ENCODE data around the gene PDLIM4.

Gene PDLIM4

DNA sequence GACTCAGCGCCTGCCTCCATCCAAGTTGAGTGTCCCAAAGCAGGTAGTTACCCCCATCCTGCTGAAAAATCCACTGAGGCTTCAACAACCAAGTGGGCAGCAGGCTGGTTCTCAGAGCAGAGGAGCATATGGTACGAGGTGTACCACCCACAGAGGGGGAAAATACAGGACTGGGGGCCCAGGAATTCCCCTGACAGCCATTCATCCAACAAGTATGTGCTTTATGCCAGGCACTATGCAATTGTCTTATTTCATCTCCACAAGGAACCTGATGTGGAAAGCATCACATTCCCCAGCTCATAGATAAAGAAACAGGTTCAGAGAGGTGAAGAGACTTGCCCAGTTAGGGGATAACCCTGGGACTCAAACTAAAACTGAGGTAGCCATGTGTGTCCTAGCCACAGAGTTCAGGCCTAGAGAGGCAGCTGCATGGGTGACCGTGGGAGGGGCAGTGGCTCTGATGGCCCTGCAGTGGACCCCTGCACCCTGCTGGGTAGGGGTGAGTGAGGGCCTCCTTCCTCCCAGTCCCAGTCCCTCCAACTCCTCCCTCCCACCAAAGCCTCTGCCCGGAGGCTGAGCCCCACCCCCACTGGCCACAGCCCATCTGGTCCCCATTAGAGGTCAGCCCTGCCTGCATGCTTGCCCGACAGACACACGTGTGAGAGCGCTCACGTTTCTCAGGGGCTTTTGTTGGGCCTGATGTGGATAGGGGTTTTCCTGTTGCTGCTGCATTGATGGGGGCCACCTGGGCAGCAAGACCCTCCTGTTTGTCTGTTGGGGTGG, 11.5 kb downstream of the PDLIM4 start:
- no peak for DNase-seq

GRCh38 chr5:132269635-132270334, 12.3 kb downstream of the PDLIM4 start:
- DNase-seq: no peak

DNA sequence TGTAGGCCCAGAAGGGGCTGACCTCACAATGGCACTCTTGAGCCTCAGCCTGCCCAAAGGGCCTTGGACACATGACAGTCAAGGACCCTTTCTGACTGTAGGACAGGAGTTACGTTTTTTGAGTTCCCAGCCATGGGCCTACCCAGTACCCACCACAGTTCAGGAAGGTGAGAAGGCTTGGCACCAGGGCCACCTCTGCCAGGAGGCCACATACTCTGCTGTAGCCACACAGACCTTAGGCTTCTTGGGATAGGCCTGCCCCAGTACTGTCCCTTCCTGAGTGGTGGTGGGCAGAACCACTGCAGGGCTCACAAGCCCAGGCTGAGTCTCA, 12.8 kb downstream of the PDLIM4 start:
- DNase-seq: no peak

- DNase-seq: no peak
Observed at GRCh38 chr5:132270706-132271105, 13.2 kb downstream of the PDLIM4 start.

GRCh38 chr5:132271251-132272246, 14.1 kb downstream of the PDLIM4 start:
- peak; percentile 31 for DNase-seq

DNA sequence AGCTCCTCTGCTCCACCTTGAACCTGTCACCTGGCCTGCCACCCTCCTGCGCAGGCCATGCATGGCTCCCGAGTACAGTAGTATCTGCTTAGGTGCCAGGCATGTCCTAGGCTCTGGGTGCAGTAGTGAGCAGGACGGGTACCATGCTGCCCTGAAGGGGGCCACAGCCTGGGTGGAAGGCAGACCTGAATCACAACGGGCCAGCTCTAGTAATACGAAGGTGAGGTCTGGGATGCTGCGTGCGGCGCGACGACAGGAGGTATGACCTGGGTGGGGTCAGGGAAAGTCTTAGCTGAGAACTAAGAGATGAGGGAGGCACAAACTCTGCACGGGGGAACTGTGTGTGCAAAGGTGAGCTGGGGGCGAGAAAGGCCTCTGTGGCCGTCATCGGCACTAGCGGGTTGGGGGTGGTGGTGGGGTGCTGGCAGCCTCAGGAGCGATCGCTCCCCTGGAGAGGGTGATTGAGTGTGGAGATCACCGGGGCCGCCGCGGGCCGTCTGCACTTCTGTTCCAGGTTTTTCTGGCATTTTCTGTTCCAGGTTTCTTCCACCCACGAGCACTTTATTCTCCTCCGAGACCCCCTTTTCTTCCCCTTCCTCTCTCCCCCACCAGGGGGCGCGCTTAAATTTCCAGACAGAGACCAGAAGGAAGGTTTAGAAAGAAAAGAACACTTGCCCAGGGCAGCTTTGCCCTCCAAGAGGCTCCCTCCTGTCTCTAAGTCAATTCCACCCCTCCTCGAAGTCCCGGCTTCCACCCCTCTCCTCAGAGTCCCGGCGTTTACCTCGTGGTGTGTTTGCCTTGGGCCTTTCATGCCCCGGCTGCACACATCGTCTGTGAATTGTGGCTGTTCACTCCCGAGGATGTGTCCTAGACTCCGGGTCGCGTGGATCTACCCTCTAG, 15.1 kb downstream of the PDLIM4 start:
- DNase-seq: peak; percentile 71

- no peak for DNase-seq
Observed at GRCh38 chr5:132273631-132274030, 16.1 kb downstream of the PDLIM4 start.

GRCh38 chr5:132274050-132274792, 16.7 kb downstream of the PDLIM4 start:
- no peak for DNase-seq

- no peak for DNase-seq
Observed at GRCh38 chr5:132275367-132276220, 18.1 kb downstream of the PDLIM4 start.

GRCh38 chr5:132277256-132277655, 19.8 kb downstream of the PDLIM4 start:
- DNase-seq: no peak

- no peak for DNase-seq
Observed at GRCh38 chr5:132277971-132278853, 20.7 kb downstream of the PDLIM4 start.

GRCh38 chr5:132279801-132280200, 22.3 kb downstream of the PDLIM4 start:
- no peak for DNase-seq

- DNase-seq: no peak
Observed at GRCh38 chr5:132280371-132281240, 23.1 kb downstream of the PDLIM4 start.

DNA sequence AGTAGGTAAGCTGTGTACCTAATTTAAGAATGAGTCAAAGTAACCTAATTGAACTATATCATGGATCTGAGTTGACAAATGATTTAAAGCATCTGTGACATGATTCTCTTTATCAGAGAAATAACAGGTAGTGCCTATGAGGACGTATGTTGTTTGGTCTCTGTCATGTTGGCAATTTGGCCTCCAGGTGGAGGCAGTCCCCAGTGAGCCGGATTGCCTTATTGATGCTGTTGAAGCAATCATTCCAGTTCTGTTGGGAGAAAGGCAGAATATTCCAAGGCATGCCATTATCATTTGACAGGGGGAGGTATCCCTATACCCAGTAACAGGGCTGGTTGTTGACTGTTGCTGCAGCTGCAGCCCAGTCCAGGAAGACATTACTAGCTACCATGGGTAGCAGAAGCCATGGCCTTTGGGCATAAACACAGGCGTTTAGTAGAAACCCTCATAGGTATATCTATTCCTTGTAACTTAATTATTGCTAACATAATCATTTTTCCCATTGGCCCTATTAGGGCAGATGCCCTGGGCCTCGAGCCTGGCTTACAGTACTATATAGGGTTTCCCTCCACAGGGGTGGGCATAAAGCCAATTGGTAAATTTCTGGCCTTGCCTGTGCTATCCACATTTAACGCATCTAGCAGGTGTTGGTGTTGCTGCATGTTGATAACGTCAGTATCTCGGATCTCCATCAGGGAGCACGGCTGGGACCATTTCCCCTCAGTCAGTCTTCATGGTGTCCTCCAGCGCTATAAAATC, 24.5 kb downstream of the PDLIM4 start:
- DNase-seq: no peak

GRCh38 chr5:132283423-132284043, 26.0 kb downstream of the PDLIM4 start:
- DNase-seq: no peak

GRCh38 chr5:132289097-132289496, 31.6 kb downstream of the PDLIM4 start:
- DNase-seq: no peak

DNA sequence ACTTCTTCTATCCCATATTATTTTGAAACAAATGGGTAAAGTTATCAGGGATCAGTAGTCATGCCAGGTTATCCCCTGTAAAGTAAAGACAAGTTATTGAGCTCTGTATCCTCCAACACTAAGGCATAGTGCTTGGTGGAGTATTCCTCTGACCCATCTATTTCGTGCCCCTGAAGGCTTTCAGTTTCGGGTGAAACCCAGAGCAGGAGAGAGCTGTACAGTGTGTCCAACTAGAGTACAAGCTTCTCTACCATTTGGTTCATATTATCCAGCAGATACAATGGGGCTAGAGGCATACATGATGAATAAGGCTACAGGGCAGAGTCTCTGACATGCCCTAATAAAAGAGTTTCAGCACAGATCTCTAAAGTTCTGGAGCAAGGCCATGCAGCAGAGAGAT, 33.5 kb downstream of the PDLIM4 start:
- no peak for DNase-seq
